Mononuclear cell (primary cell): ENCODE measurements around the gene CALB2. TPM values are rescaled to one million over a fixed set of nuclear protein-coding genes. Genes with fewer than 3 reads are reported as not detected.
"Not testable (repeated sequence)": the region's sequence is repeated elsewhere in the genome, so short reads cannot be mapped to it uniquely, and the experiment has no call there.

Source experiments
- H3K27me3 ChIP-seq: 2 replicates; pipeline ENCODE4 v1.6.0; 2011; ENCODE audit warnings: low read length, control low read depth; ENCODE audit not compliant: insufficient read depth
- H3K4me1 ChIP-seq: 2 replicates; pipeline ENCODE4 v1.5.1; 2011; ENCODE audit warnings: mild to moderate bottlenecking, low read length, control low read depth; ENCODE audit not compliant: insufficient read depth
- H3K4me3 ChIP-seq: 2 replicates; pipeline ENCODE4 v1.5.1; 2011; ENCODE audit warnings: mild to moderate bottlenecking, low read length, moderate library complexity
- H3K9me3 ChIP-seq: 2 replicates; pipeline ENCODE4 v1.5.1; 2011; ENCODE audit warnings: low read depth, mild to moderate bottlenecking, control low read depth, low read length
- total RNA-seq: library from RNA; depleted of rRNA; stranded (reverse); fragments of >200 nt; gene quantifications from one replicate; pipeline ENCODE4 v1.2.3, GENCODE V29; 2012

The CALB2 gene
- total RNA-seq, 1 donor, result not detected

GRCh38 chr16:71345031-71345430 lies 13.5 kb upstream of the CALB2 start:
- Histone ChIP-seq H3K4me1 (no peaks in the 10 kb centered on the region), H3K9me3 (no peaks in the 10 kb centered on the region), H3K4me3 (no peak overlapping the region), H3K27me3 (no peaks in the 10 kb centered on the region)

- H3K9me3 ChIP-seq, result no peaks in the 10 kb centered on the region
Observed at GRCh38 chr16:71347146-71347545, 11.4 kb upstream of the CALB2 start.

GRCh38 chr16:71348262-71349085 lies 10.0 kb upstream of the CALB2 start:
- no peaks in the 10 kb centered on the region for H3K9me3 ChIP-seq
- H3K4me1 ChIP-seq, result no peaks in the 10 kb centered on the region
- H3K4me3 ChIP-seq, result no peak overlapping the region
- no peaks in the 10 kb centered on the region for H3K27me3 ChIP-seq

More at GRCh38 chr16:71347146-71347545, 11.4 kb upstream of the CALB2 start:
- Histone ChIP-seq H3K4me3 (no peak overlapping the region), H3K4me1 (no peaks in the 10 kb centered on the region), H3K27me3 (no peaks in the 10 kb centered on the region)

- Histone ChIP-seq H3K4me3 (no peak overlapping the region), H3K27me3 (no peaks in the 10 kb centered on the region), H3K9me3 (no peaks in the 10 kb centered on the region), H3K4me1 (no peaks in the 10 kb centered on the region)
Observed at GRCh38 chr16:71350821-71351557, 7.5 kb upstream of the CALB2 start.

- no peaks in the 10 kb centered on the region for H3K4me1 ChIP-seq
- no peaks in the 10 kb centered on the region for H3K9me3 ChIP-seq
- no peak overlapping the region for H3K4me3 ChIP-seq
- H3K27me3 ChIP-seq, result no peaks in the 10 kb centered on the region
Observed at GRCh38 chr16:71351558-71351901, 7.0 kb upstream of the CALB2 start.

GRCh38 chr16:71352466-71352865 lies 6.1 kb upstream of the CALB2 start:
- no peak overlapping the region for H3K4me3 ChIP-seq
- no peaks in the 10 kb centered on the region for H3K4me1 ChIP-seq
- H3K9me3 ChIP-seq, result no peaks in the 10 kb centered on the region
- no peaks in the 10 kb centered on the region for H3K27me3 ChIP-seq

GRCh38 chr16:71352963-71353460 lies 5.5 kb upstream of the CALB2 start:
- no peaks in the 10 kb centered on the region for H3K9me3 ChIP-seq
- H3K4me1 ChIP-seq, result no peaks in the 10 kb centered on the region
- H3K27me3 ChIP-seq, result no peaks in the 10 kb centered on the region
- no peak overlapping the region for H3K4me3 ChIP-seq

- Histone ChIP-seq H3K9me3 (no peaks in the 10 kb centered on the region), H3K4me3 (no peak overlapping the region), H3K4me1 (peaks cover 6% of the 10 kb centered on the region), H3K27me3 (peaks cover 2% of the 10 kb centered on the region)
Observed at GRCh38 chr16:71353736-71354135, 4.8 kb upstream of the CALB2 start.

GRCh38 chr16:71354156-71354555 lies 4.4 kb upstream of the CALB2 start:
- peaks cover 7% of the 10 kb centered on the region for H3K4me1 ChIP-seq
- H3K4me3 ChIP-seq, result no peak overlapping the region
- H3K9me3 ChIP-seq, result no peaks in the 10 kb centered on the region
- H3K27me3 ChIP-seq, result peaks cover 5% of the 10 kb centered on the region

GRCh38 chr16:71356051-71356740 lies 2.3 kb upstream of the CALB2 start:
- Histone ChIP-seq H3K4me3 (no peak overlapping the region), H3K4me1 (peaks cover 7% of the 10 kb centered on the region), H3K27me3 (peaks cover 9% of the 10 kb centered on the region), H3K9me3 (no peaks in the 10 kb centered on the region)

- H3K9me3 ChIP-seq, H3K4me1 ChIP-seq, H3K4me3 ChIP-seq, H3K27me3 ChIP-seq: not testable (repeated sequence)
Observed at GRCh38 chr16:71356936-71357335, 1.6 kb upstream of the CALB2 start.

- Histone ChIP-seq H3K4me1 (peaks cover 7% of the 10 kb centered on the region), H3K9me3 (no peaks in the 10 kb centered on the region), H3K4me3 (no peak overlapping the region), H3K27me3 (peaks cover 9% of the 10 kb centered on the region)
Observed at GRCh38 chr16:71357681-71358080, 842 bp upstream of the CALB2 start.

GRCh38 chr16:71359431-71359830 lies 908 bp downstream of the CALB2 start:
- peaks cover 9% of the 10 kb centered on the region for H3K27me3 ChIP-seq
- H3K4me3 ChIP-seq, result no peak overlapping the region
- H3K9me3 ChIP-seq, result no peaks in the 10 kb centered on the region
- peaks cover 7% of the 10 kb centered on the region for H3K4me1 ChIP-seq

- Histone ChIP-seq H3K27me3 (peaks cover 9% of the 10 kb centered on the region), H3K4me1 (peaks cover 7% of the 10 kb centered on the region), H3K9me3 (no peaks in the 10 kb centered on the region), H3K4me3 (no peak overlapping the region)
Observed at GRCh38 chr16:71360378-71360777, 1.9 kb downstream of the CALB2 start.

GRCh38 chr16:71364133-71364681 lies 5.7 kb downstream of the CALB2 start:
- no peaks in the 10 kb centered on the region for H3K9me3 ChIP-seq
- H3K4me3 ChIP-seq, result no peak overlapping the region
- peaks cover 3% of the 10 kb centered on the region for H3K27me3 ChIP-seq
- H3K4me1 ChIP-seq, result no peaks in the 10 kb centered on the region
